Stomach smooth muscle (tissue), 2 donors: ENCODE measurements around the gene IGSF9.

Experiments
- H3K27ac ChIP-seq: one replicate; pipeline ENCODE4 v1.7.0; 2013; ENCODE audit warnings: mild to moderate bottlenecking, low read length, inconsistent platforms
- H3K27me3 ChIP-seq, 2 donors: one replicate each; pipeline ENCODE4 v1.7.0; 2013; ENCODE audit warnings: low read length in 2 of 2; ENCODE audit not compliant: insufficient read depth in 2 of 2, control insufficient read depth in 1 of 2
- H3K36me3 ChIP-seq, 2 donors: one replicate each; pipeline ENCODE4 v1.7.0; 2013; ENCODE audit warnings: low read length in 2 of 2; ENCODE audit not compliant: control insufficient read depth in 2 of 2, insufficient read depth in 2 of 2
- H3K4me1 ChIP-seq: one replicate; pipeline ENCODE4 v1.7.0; 2013; ENCODE audit warnings: low read length; ENCODE audit not compliant: control insufficient read depth, insufficient read depth
- H3K4me3 ChIP-seq, 2 donors: one replicate each; pipeline ENCODE4 v1.7.0; 2013; ENCODE audit warnings: low read length in 2 of 2
- H3K9ac ChIP-seq, 2 donors: one replicate each; pipeline ENCODE4 v1.7.0; 2013; ENCODE audit warnings: low read length in 2 of 2, mild to moderate bottlenecking in 1 of 2
- H3K9me3 ChIP-seq, 2 donors: one replicate each; pipeline ENCODE4 v1.7.0; 2013; ENCODE audit warnings: low read length in 2 of 2; ENCODE audit not compliant: control insufficient read depth in 2 of 2
- donor health status: healthy.
- donor health status: Pancreatic carcinoma.

IGSF9 gene

DNA sequence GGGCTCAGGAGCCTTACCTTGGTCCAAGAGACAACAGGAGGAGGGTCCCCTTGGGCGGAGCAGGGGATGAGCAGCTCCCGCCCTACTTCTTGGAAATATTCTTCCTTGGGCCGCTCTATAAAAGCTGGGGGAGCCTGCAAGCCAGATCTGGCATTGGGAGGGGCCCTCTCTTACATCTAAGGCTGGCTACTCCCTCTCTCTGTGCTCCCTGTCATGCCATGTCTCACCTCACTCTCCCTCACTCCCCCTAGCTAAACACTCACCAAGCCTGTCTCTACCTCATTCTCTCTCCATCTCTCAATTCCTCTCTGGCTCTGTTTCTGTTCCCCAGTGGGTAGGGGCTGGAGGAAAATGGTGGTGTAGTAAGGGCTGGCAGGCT lies 13.6 kb downstream of the IGSF9 start:
- Histone ChIP-seq H3K4me3 (no peak overlapping the region), H3K4me1 (peaks cover 6% of the 10 kb centered on the region), H3K9ac (no peak overlapping the region), H3K27ac (no peak overlapping the region), H3K27me3 (no peaks in the 10 kb centered on the region), H3K9me3 (no peaks in the 10 kb centered on the region), H3K36me3 (no peaks in the 10 kb centered on the region)

DNA sequence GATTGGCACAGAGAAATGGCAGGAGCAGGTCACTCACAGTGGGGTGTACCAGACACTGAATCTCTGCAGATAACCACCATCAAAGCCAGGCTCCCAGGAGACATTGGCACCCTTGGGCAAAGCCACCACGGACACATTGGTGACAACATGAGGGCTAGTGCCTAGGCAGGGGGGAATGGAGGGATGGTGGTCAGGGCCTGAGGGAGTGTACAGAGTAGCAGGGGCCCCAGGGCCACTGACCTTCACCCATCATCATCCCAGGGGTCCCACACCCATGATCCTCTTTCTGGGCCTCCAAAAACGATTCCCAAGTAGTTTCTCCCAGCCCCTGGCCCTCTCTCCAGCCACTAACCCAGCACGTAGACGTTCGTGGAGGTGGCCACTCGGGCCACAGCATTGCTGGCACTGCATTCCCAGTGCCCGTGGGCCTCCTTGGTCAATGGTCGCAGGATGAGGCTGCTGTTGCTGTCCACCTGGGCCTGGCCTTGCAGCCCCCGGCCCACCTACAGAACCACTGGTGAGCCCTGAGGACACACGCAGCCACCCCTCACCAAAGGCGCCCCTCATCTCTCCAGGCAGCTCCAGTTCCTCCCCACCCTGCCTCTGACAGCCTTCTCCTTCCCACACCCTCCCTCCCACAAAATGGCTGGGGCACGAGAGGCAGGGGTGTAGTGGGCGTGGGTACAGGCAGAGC lies 14.2 kb downstream of the IGSF9 start:
- Histone ChIP-seq H3K4me3 (no peak overlapping the region), H3K9me3 (no peaks in the 10 kb centered on the region), H3K9ac (no peak overlapping the region), H3K4me1 (peaks cover 3% of the 10 kb centered on the region), H3K36me3 (no peaks in the 10 kb centered on the region), H3K27ac (no peak overlapping the region), H3K27me3 (no peaks in the 10 kb centered on the region)

DNA sequence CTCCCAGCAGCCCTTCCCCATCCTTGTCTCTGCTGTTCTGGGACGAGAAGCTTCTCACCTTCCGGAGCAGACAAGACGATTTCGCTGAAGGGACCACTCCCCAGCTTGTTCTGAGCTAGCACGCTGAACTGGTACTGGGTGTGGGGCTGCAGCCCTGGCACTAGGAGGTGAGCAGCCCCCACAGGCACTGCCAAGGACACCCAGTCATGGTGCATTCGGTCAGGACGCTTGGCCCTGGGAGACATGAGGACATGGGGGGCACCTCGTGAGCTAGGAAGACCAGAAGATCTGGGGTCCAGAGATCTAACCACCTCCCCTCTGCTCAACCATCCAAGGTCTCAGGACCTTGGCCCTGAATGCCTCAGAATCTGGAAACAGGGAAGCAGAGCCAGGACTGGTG lies 14.8 kb downstream of the IGSF9 start:
- Histone ChIP-seq H3K4me3 (no peak overlapping the region), H3K9me3 (no peaks in the 10 kb centered on the region), H3K36me3 (no peaks in the 10 kb centered on the region), H3K9ac (no peak overlapping the region), H3K27ac (no peak overlapping the region), H3K4me1 (peaks cover 8% of the 10 kb centered on the region), H3K27me3 (no peaks in the 10 kb centered on the region)

DNA sequence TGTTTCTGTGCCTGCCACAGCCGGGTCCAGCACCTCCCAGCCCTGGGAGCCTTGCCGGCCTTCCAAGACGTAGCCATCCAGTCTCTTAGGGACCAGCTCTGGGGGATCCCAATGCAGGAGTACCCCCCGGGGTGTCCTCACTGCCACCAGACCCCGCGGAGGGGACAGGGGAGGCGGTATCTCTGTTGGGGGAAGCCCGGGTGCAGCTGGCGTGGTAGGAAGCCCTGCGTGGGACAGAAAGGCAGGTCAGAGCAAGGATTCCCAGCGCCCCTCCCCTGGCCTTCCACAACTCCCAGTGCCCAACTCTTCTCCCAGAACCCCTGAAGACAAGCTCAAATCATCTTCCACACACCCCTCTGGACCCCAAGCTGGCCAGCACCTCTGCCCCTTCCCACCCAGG lies 15.2 kb downstream of the IGSF9 start:
- Histone ChIP-seq H3K4me3 (no peak overlapping the region), H3K27ac (no peak overlapping the region), H3K36me3 (no peaks in the 10 kb centered on the region), H3K9me3 (no peaks in the 10 kb centered on the region), H3K27me3 (no peaks in the 10 kb centered on the region), H3K4me1 (peaks cover 10% of the 10 kb centered on the region), H3K9ac (no peak overlapping the region)

DNA sequence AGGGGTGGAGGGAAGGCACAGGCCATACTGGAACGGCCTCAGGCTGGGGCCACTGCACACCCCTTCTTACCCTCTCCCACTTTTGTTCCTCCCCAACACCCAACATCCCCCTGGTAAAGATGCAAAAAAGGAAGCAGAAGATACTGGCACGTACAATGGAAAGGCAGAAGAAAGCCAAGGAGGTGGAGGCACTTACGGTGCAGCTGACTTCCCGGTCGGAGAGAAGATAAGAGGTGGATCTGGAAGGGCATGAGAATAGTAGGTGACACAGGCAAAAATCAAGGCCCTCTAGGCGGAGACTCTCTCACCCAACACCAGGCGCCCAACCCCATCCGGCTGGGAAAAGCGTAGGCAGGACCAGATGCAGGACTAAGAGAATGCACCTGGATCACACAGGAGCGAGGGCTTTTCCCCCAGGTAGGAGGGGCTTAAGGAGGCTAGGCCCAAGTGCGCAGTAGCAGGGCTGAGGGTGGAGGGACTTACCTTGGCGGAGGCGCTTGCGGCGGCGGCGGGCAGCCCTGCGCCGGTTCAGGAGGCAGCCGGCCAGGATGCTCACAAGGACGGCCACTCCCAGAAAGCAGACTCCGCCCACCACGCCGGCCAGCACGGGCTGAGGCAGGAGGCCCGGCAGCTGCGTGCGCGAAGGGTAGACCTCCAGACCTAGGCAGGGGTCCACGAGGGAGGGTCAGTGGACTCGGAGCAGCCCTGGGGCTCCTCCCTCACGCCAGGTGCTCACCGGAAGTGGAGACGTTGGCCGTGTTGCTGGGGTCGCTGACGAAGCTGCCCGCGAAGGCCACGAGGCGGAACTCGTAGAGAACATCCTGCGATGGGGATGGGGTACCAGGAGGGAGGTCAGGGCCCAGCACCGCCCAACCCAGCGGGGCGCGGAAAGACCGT lies 16.0 kb downstream of the IGSF9 start:
- Histone ChIP-seq H3K4me1 (peaks cover 17% of the 10 kb centered on the region), H3K9me3 (no peaks in the 10 kb centered on the region), H3K27me3 (no peaks in the 10 kb centered on the region), H3K4me3 (no peak overlapping the region), H3K9ac (no peak overlapping the region), H3K27ac (no peak overlapping the region), H3K36me3 (no peaks in the 10 kb centered on the region)

DNA sequence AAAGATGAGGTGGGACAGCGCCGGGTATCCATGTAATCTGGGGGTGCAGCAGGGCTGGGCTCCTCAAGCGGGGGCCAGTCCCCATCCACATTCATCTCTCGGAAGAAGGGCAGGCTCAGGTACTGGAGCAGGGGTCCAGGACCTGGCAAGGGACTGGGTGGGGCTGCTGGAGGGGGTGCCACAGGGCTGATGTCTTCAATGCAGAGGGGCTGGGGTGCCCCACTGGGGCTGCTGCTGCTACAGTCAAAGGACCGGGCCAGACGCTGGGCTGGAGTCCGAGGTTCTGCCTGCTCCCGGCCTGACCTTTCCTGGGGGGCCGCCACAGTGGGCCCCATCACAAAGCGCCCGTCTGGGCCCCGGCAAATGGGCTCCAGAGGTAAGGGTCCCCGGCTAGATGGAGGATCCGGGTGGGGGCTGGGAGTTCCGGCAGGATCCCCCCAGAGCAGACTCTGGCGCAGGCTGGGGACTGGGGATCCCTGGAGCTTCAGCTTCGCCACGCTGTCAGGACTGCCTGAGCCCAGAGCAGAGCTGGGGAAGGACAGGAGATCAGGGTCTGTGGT lies 16.8 kb downstream of the IGSF9 start:
- H3K9ac ChIP-seq: no peak overlapping the region
- no peak overlapping the region for H3K27ac ChIP-seq
- H3K4me3 ChIP-seq: no peak overlapping the region
- no peaks in the 10 kb centered on the region for H3K27me3 ChIP-seq
- H3K9me3 ChIP-seq: no peaks in the 10 kb centered on the region
- no peaks in the 10 kb centered on the region for H3K36me3 ChIP-seq
- peaks cover 25% of the 10 kb centered on the region for H3K4me1 ChIP-seq

DNA sequence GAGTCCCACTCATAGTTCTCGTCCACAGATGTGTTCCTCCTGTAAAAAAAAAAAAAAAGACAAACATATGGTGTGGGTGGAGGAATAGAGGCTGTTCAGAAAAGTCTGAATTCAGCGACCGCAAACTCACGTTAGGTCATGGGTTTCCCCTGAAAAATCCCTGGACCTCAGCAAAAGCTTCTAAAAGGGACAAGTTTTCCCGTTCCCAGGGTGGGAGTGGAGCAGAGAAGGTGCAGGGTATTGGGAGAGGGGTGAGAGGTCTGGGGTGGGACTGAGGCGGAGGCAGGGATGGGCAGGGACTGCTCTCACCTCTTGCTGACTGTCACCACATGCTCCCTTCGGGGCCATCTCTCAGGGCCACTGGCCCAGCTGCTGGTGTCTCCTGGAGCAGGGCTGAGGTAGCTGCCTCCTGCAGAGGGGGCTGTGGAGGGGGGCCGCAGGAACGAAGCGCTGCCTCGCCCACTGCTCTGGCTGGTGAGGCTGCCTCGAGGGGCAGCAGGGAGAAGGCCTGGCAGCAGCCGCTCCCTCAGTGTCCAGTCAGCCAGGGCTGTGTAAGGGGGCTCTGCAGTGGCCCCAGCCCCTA lies 17.5 kb downstream of the IGSF9 start:
- Histone ChIP-seq H3K4me3 (no peak overlapping the region), H3K4me1 (peaks cover 31% of the 10 kb centered on the region), H3K9ac (no peak overlapping the region), H3K27me3 (no peaks in the 10 kb centered on the region), H3K27ac (no peak overlapping the region), H3K9me3 (no peaks in the 10 kb centered on the region), H3K36me3 (no peaks in the 10 kb centered on the region)

DNA sequence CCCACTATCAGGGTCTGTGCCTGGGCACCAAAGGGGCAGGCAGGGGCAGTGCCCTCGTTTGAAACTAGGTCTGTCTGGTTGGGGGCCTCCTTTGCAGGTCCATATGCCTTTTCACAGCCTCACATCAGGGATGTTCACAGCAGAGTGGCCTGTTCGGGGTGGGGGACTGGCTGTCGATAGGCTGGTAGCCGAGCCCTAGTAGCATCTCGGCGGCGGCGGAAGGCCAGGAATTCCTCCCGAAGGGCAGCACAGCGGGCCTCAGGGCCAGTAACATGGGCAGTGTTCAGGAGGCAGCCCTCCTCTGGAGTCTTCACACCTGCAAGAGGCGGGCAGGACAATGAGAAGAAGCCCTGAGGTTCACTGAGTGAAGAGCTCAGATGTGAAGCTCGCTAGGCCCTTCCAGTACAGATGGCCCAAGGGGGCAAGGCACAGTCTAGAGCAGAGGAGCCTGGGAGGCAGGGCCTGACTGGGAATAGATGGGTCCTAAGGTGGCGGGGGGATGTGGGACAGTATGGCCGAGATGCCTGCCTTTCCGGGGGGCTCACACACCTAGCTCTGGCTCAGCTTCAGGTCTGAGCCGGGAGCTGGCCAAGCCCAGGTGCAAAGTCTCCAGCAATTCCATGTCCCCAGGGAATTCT lies 18.1 kb downstream of the IGSF9 start:
- no peaks in the 10 kb centered on the region for H3K27me3 ChIP-seq
- H3K27ac ChIP-seq: no peak overlapping the region
- H3K36me3 ChIP-seq: no peaks in the 10 kb centered on the region
- H3K4me1 ChIP-seq: peaks cover 37% of the 10 kb centered on the region
- H3K9ac ChIP-seq: no peak overlapping the region
- H3K4me3 ChIP-seq: no peak overlapping the region
- no peaks in the 10 kb centered on the region for H3K9me3 ChIP-seq

DNA sequence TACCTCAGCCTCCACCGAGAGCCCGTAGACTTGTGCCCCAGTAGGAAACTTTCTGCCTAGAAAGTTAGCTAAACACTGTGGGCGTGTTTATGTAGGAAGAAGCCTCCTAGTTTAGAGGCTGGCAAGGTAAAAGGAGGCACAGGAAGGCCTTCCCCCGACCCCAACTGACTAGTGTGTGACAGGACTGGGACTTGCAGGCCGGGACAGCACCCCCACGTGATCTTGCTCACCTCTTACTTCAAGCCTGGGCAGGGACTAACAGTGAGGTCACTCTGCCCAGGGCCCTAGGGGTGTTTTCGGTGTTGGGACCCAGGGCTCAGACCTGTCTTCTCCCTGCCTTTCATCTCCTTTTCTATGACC lies 19.7 kb downstream of the IGSF9 start:
- H3K4me1 ChIP-seq: peaks cover 48% of the 10 kb centered on the region

More for the DNA sequence above, 19.7 kb downstream of the IGSF9 start:
- H3K9ac ChIP-seq: peak overlapping the region; percentile 89 to 94
- no peaks in the 10 kb centered on the region for H3K27me3 ChIP-seq
- peak overlapping the region; percentile 91 for H3K27ac ChIP-seq
- no peaks in the 10 kb centered on the region for H3K9me3 ChIP-seq
- peak overlapping the region; percentile 98 to 99 for H3K4me3 ChIP-seq
- H3K36me3 ChIP-seq: no peaks in the 10 kb centered on the region
